ENCODE data around the gene HIVEP1. TPM values are rescaled to one million over a fixed set of nuclear protein-coding genes. Genes with fewer than 3 reads are reported as not detected.

The HIVEP1 gene
- total RNA-seq, 1 experiment from 2014 or later: 16.7 TPM

DNA sequence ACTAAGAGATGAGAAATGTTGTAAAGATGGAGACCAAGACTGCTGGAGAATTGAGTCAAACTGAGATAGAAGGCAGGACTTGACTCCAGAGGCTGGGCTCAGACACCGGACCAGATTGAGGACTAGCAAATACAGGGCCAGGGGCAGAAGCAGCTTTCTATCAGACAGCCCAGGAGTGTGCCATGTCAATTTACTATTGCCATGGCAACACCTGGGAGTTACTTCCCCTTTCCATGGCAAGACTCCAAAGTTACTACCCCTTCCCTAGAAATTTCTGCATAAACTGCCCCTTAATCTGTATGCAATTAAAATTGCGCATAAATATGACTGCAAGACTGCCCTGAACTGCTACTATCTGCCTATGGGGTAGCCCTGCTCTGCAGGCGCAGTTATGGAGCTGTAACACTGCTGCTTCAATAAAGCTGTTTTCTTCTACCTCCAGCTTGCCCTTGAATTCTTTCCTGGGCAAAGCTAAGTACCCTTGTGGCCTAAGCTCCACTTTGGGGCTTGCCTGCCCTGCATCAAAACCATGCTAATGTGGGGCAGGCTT is 188.0 kb downstream of the HIVEP1 start:
- Histone ChIP-seq H3K36me3 (ENCODE audit: control insufficient read depth, insufficient read depth, low read length) (no peaks in the 10 kb centered on the region), H3K4me3 (ENCODE audit: low read depth in 2 of 2, low read length in 2 of 2) (no peak overlapping the region), H3K27ac (ENCODE audit: low read length) (no peak overlapping the region), H3K4me1 (ENCODE audit: control insufficient read depth, insufficient read depth, low read length) (no peaks in the 10 kb centered on the region), H3K27me3 (ENCODE audit: control insufficient read depth, insufficient read depth, low read length) (no peaks in the 10 kb centered on the region), H3K9me3 (ENCODE audit: control insufficient read depth, insufficient read depth, low read depth, low read length) (no peaks in the 10 kb centered on the region)
- ChIA-PET POLR2A (no interaction called here), CTCF (no interaction called here)
- TF ChIP-seq TCF7L2 (IDR thresholded peaks at IDR 0.05; ENCODE audit: low read depth, low read length) (no peak), POLR2AphosphoS5 (IDR thresholded peaks at IDR 0.05; ENCODE audit: low read depth, low read length) (no peak), SIN3A (IDR thresholded peaks at IDR 0.05; ENCODE audit: borderline replicate concordance, insufficient read depth, low read depth, low read length) (no peak)
- TF ChIP-seq, protein P1, sequence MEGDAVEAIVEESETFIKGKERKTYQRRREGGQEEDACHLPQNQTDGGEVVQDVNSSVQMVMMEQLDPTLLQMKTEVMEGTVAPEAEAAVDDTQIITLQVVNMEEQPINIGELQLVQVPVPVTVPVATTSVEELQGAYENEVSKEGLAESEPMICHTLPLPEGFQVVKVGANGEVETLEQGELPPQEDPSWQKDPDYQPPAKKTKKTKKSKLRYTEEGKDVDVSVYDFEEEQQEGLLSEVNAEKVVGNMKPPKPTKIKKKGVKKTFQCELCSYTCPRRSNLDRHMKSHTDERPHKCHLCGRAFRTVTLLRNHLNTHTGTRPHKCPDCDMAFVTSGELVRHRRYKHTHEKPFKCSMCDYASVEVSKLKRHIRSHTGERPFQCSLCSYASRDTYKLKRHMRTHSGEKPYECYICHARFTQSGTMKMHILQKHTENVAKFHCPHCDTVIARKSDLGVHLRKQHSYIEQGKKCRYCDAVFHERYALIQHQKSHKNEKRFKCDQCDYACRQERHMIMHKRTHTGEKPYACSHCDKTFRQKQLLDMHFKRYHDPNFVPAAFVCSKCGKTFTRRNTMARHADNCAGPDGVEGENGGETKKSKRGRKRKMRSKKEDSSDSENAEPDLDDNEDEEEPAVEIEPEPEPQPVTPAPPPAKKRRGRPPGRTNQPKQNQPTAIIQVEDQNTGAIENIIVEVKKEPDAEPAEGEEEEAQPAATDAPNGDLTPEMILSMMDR (IDR thresholded peaks at IDR 0.05): no peak
- TF ChIP-seq, protein P2, sequence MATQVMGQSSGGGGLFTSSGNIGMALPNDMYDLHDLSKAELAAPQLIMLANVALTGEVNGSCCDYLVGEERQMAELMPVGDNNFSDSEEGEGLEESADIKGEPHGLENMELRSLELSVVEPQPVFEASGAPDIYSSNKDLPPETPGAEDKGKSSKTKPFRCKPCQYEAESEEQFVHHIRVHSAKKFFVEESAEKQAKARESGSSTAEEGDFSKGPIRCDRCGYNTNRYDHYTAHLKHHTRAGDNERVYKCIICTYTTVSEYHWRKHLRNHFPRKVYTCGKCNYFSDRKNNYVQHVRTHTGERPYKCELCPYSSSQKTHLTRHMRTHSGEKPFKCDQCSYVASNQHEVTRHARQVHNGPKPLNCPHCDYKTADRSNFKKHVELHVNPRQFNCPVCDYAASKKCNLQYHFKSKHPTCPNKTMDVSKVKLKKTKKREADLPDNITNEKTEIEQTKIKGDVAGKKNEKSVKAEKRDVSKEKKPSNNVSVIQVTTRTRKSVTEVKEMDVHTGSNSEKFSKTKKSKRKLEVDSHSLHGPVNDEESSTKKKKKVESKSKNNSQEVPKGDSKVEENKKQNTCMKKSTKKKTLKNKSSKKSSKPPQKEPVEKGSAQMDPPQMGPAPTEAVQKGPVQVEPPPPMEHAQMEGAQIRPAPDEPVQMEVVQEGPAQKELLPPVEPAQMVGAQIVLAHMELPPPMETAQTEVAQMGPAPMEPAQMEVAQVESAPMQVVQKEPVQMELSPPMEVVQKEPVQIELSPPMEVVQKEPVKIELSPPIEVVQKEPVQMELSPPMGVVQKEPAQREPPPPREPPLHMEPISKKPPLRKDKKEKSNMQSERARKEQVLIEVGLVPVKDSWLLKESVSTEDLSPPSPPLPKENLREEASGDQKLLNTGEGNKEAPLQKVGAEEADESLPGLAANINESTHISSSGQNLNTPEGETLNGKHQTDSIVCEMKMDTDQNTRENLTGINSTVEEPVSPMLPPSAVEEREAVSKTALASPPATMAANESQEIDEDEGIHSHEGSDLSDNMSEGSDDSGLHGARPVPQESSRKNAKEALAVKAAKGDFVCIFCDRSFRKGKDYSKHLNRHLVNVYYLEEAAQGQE (IDR thresholded peaks at IDR 0.05; ENCODE audit: insufficient read depth in 1 of 2, low read depth in 2 of 2, low read length in 1 of 2): no peak
- ATAC-seq: no peak
- in situ Hi-C loops (cut with HindIII; ENCODE audit: low pct_unique_long_range_greater_than_20kb, low sequenced_read_pairs): no loop called here
- DNase-seq (ENCODE audit: low read depth, low spot score): no peak
- intact Hi-C loops (cut with micrococcal nuclease; ENCODE audit: unreplicated experiment): no loop called here
- BruUV-seq (replicated peaks): no TSS peak

DNA sequence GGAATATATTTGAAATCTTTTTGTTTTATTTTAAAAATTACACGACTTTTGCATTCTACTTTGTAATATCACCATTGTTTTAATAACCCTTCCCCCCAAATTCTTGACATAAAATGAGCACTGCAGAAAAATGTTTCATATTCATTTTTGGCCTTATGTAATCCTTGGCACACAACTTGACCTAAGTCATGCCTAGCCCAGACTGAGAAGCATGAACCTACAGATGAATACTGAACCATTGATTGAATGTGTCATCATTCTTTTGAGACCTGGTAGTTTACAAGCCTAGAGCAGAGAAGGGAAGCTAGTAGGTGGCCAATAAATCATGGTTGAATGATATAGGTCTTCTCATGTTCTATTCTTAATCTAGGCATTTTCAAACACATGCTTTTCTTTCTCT is 188.6 kb downstream of the HIVEP1 start:
- intact Hi-C loops (cut with micrococcal nuclease; ENCODE audit: unreplicated experiment) (no loop called here), in situ Hi-C loops (cut with HindIII; ENCODE audit: low pct_unique_long_range_greater_than_20kb, low sequenced_read_pairs) (no loop called here)
- CTCF ChIA-PET: no interaction called here
- Histone ChIP-seq H3K9me3 (ENCODE audit: control insufficient read depth, insufficient read depth, low read depth, low read length) (no peaks in the 10 kb centered on the region), H3K27me3 (ENCODE audit: control insufficient read depth, insufficient read depth, low read length) (no peaks in the 10 kb centered on the region), H3K36me3 (ENCODE audit: control insufficient read depth, insufficient read depth, low read length) (no peaks in the 10 kb centered on the region), H3K4me3 (ENCODE audit: low read depth in 2 of 2, low read length in 2 of 2) (no peak overlapping the region), H3K27ac (ENCODE audit: low read length) (no peak overlapping the region), H3K4me1 (ENCODE audit: control insufficient read depth, insufficient read depth, low read length) (no peaks in the 10 kb centered on the region)
- ATAC-seq (no peak), DNase-seq (ENCODE audit: low read depth, low spot score) (no peak)
- TF ChIP-seq, protein P1 (IDR thresholded peaks at IDR 0.05): no peak
- no peak for TF ChIP-seq SIN3A (IDR thresholded peaks at IDR 0.05; ENCODE audit: borderline replicate concordance, insufficient read depth, low read depth, low read length)
- TF ChIP-seq TCF7L2 (IDR thresholded peaks at IDR 0.05; ENCODE audit: low read depth, low read length): no peak
- TF ChIP-seq, protein P2 (IDR thresholded peaks at IDR 0.05; ENCODE audit: insufficient read depth in 1 of 2, low read depth in 2 of 2, low read length in 1 of 2): no peak
- no peak for TF ChIP-seq POLR2AphosphoS5 (IDR thresholded peaks at IDR 0.05; ENCODE audit: low read depth, low read length)
- POLR2A ChIA-PET: no interaction called here
- BruUV-seq (replicated peaks): no TSS peak

Measured in Panc1 (cell line).